HepG2 (cell line): Measurements from ENCODE around the gene RNH1. TPM values are rescaled to one million over a fixed set of nuclear protein-coding genes. Genes with fewer than 3 reads are reported as not detected.

Experiments
- AKAP8 ChIP-seq: sonication (generic); formaldehyde crosslinking; IDR thresholded peaks from 2 replicates; pipeline ENCODE4 v1.5.1; 2020; ENCODE audit warnings: mild to moderate bottlenecking, missing genetic modification reagents
- HES4 ChIP-seq: sonication (generic); formaldehyde crosslinking; IDR thresholded peaks from 2 replicates; pipeline ENCODE4 v1.9.0; 2021; ENCODE audit warnings: mild to moderate bottlenecking, missing genetic modification reagents, borderline replicate concordance
- HMGA1 ChIP-seq: sonication (generic); formaldehyde crosslinking; conservative IDR thresholded peaks from 2 replicates; pipeline ENCODE4 v1.4.0; 2020; ENCODE audit warnings: missing genetic modification reagents
- HOXA9 ChIP-seq: sonication (generic); formaldehyde crosslinking; IDR thresholded peaks from 2 replicates; pipeline ENCODE4 v1.8.1; 2022; ENCODE audit warnings: missing genetic modification reagents, mild to moderate bottlenecking, moderate library complexity, borderline replicate concordance
- JUNB ChIP-seq: sonication (generic); formaldehyde crosslinking; IDR thresholded peaks from 2 replicates; pipeline ENCODE4 v1.8.0; 2022; ENCODE audit warnings: missing genetic modification reagents, mild to moderate bottlenecking, borderline replicate concordance
- JUND ChIP-seq: sonication (generic); formaldehyde crosslinking; IDR thresholded peaks from 2 replicates; pipeline ENCODE4 v1.8.0; 2022; ENCODE audit warnings: mild to moderate bottlenecking, missing genetic modification reagents
- KLF6 ChIP-seq: IDR thresholded peaks from 2 replicates; pipeline ENCODE4 v1.8.0; 2016; ENCODE audit warnings: missing biosample characterization, missing genetic modification reagents
- MYC ChIP-seq: sonication (generic); formaldehyde crosslinking; IDR thresholded peaks from 2 replicates; pipeline ENCODE4 v1.9.0; 2021; ENCODE audit warnings: missing genetic modification reagents, borderline replicate concordance
- NR2F1 ChIP-seq, 2 experiments: fragments of 450-650 bp in 1 of 2; formaldehyde crosslinking in 1 of 2; IDR thresholded peaks; 2 replicates each; pipeline versions ENCODE4 v1.5.0 to v1.6.1; 2016 to 2020; ENCODE audit warnings: mild to moderate bottlenecking in 1 of 2, missing compliant biosample characterization in 1 of 2, missing genetic modification reagents in 1 of 2, moderate library complexity in 1 of 2
- NRL ChIP-seq: sonication (generic); formaldehyde crosslinking; IDR thresholded peaks from 2 replicates; pipeline ENCODE4 v1.5.0; 2020; ENCODE audit warnings: missing genetic modification reagents, mild to moderate bottlenecking, moderate library complexity, borderline replicate concordance
- PHF20 ChIP-seq: sonication (generic); formaldehyde crosslinking; IDR thresholded peaks from 2 replicates; pipeline ENCODE4 v1.5.0; 2020; ENCODE audit warnings: mild to moderate bottlenecking, missing genetic modification reagents
- PHF21A ChIP-seq: sonication (generic); formaldehyde crosslinking; IDR thresholded peaks from 2 replicates; pipeline ENCODE4 v1.5.0; 2020; ENCODE audit warnings: mild to moderate bottlenecking, missing genetic modification reagents
- RARA ChIP-seq: IDR thresholded peaks from 2 replicates; pipeline ENCODE4 v1.6.1; 2016; ENCODE audit warnings: missing genetic modification reagents, missing compliant biosample characterization
- REXO4 ChIP-seq: sonication (generic); formaldehyde crosslinking; IDR thresholded peaks from 2 replicates; pipeline ENCODE4 v1.8.0; 2022; ENCODE audit warnings: missing genetic modification reagents, mild to moderate bottlenecking, borderline replicate concordance
- RXRB ChIP-seq: IDR thresholded peaks from 2 replicates; pipeline ENCODE4 v1.6.1; 2016; ENCODE audit warnings: borderline replicate concordance, missing genetic modification reagents, missing compliant biosample characterization
- SALL1 ChIP-seq: sonication (generic); formaldehyde crosslinking; IDR thresholded peaks from 2 replicates; pipeline ENCODE4 v1.8.0; 2022; ENCODE audit warnings: mild to moderate bottlenecking, missing genetic modification reagents
- SRY ChIP-seq: sonication (generic); formaldehyde crosslinking; IDR thresholded peaks from 2 replicates; pipeline ENCODE4 v1.8.0; 2022; ENCODE audit warnings: mild to moderate bottlenecking, missing genetic modification reagents
- TMF1 ChIP-seq: sonication (generic); formaldehyde crosslinking; IDR thresholded peaks from 2 replicates; pipeline ENCODE4 v1.8.1; 2022; ENCODE audit warnings: low read depth, missing genetic modification reagents
- TP53 ChIP-seq: sonication (generic); formaldehyde crosslinking; conservative IDR thresholded peaks from 2 replicates; pipeline ENCODE4 v1.4.0; 2020; ENCODE audit warnings: missing genetic modification reagents
- ZBTB3 ChIP-seq: sonication (generic); formaldehyde crosslinking; IDR thresholded peaks from 2 replicates; pipeline ENCODE4 v1.4.0; 2020; ENCODE audit warnings: low read depth, mild to moderate bottlenecking, moderate library complexity, missing genetic modification reagents, borderline replicate concordance
- ZFX ChIP-seq: sonication (generic); formaldehyde crosslinking; IDR thresholded peaks from 2 replicates; pipeline ENCODE4 v1.4.0; 2020; ENCODE audit warnings: mild to moderate bottlenecking, low read depth, missing genetic modification reagents, moderate library complexity
- ZMYM2 ChIP-seq: sonication (generic); formaldehyde crosslinking; IDR thresholded peaks from 2 replicates; pipeline ENCODE4 v1.8.0; 2022; ENCODE audit warnings: mild to moderate bottlenecking, missing genetic modification reagents
- ZNF253 ChIP-seq: sonication (generic); formaldehyde crosslinking; IDR thresholded peaks from 2 replicates; pipeline ENCODE4 v1.8.0; 2022; ENCODE audit warnings: mild to moderate bottlenecking, missing genetic modification reagents, borderline replicate concordance
- ZNF256 ChIP-seq: sonication (generic); formaldehyde crosslinking; conservative IDR thresholded peaks from 2 replicates; pipeline ENCODE4 v1.4.0; 2020; ENCODE audit warnings: missing genetic modification reagents
- ZNF274 ChIP-seq: sonication (generic); formaldehyde crosslinking; IDR thresholded peaks from 2 replicates; pipeline ENCODE4 v1.5.1; 2020; ENCODE audit warnings: mild to moderate bottlenecking, missing genetic modification reagents
- ZNF331 ChIP-seq: sonication (generic); formaldehyde crosslinking; IDR thresholded peaks from 2 replicates; pipeline ENCODE4 v1.4.0; 2020; ENCODE audit warnings: missing genetic modification reagents
- ZNF335 ChIP-seq: sonication (generic); formaldehyde crosslinking; IDR thresholded peaks from 2 replicates; pipeline ENCODE4 v1.4.0; 2020; ENCODE audit warnings: missing genetic modification reagents
- ZNF746 ChIP-seq: sonication (generic); formaldehyde crosslinking; IDR thresholded peaks from 2 replicates; pipeline ENCODE4 v1.8.0; 2022; ENCODE audit warnings: mild to moderate bottlenecking, missing genetic modification reagents
- ZNF879 ChIP-seq: sonication (generic); formaldehyde crosslinking; IDR thresholded peaks from 2 replicates; pipeline ENCODE4 v1.8.1; 2023; ENCODE audit warnings: missing genetic modification reagents
- polyA plus RNA-seq, 8 experiments: library from polyadenylated mRNA; depleted of rRNA in 3 of 8; stranded (reverse) in 7 of 8; unstranded in 1 of 8; fragments of >200 nt; fragmentation: Illumina TruSeq in 4 of 8; extraction: Trizol in 4 of 8; gene quantifications; 2 replicates each; pipeline versions ENCODE4 v1.2.1 to v1.2.3, GENCODE V29; 2011 to 2016; ENCODE audit warnings: low read depth in 4 of 8, missing spikeins in 1 of 8, mixed read lengths in 1 of 8; ENCODE audit not compliant: insufficient read depth in 1 of 8
- total RNA-seq, 5 experiments: library from RNA; depleted of rRNA; stranded (reverse); fragments of >200 nt; fragmentation: Illumina TruSeq; extraction: Trizol; gene quantifications; 2 replicates each; pipeline ENCODE4 v1.2.3, GENCODE V29; 2016; ENCODE audit warnings: low read depth in 1 of 5
- TF ChIP-seq, protein P1 (sequence below): IDR thresholded peaks from 2 replicates; pipeline ENCODE4 v1.6.1; 2016; ENCODE audit warnings: missing compliant biosample characterization, missing genetic modification reagents, borderline replicate concordance
- TF ChIP-seq, protein P2 (sequence below): sonication (generic); formaldehyde crosslinking; IDR thresholded peaks from 2 replicates; pipeline ENCODE4 v1.8.1; 2023; ENCODE audit warnings: missing genetic modification reagents, mild to moderate bottlenecking, borderline replicate concordance

The RNH1 gene
- total and polyA plus RNA-seq, 2 of the 13 experiments (the other 11 are each of a cell fraction or from before 2014, with no cell fraction given) = 36.0 to 74.1 TPM

DNA sequence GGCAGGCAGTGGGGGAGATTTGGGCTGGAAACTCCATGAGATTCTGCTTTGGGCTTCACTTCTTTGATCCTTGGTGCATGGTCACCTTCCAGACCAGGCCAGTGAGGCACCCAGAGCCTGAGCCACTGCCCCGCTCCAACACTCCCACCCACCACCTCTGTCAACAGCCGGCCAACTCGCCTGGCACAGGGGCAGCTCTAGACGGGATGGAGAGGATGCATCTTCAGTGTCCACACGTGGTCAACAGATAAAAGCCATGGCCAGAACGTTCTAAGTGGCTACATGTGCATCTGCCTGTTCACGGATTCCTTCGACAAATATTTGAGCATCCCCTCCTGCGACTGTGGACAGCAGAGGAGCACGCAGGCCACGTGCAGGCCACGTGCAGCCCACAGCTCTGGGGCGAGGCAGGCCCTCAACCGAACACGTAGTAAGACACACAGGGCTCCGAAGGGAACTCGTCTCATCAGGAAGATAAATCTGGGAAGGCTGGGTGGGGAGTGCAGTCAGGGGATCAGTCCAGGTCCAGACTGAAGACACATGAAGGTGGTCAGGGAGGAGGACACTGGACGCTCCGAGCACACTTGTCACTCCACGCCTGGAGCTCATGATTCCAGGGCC is 31.5 kb upstream of the RNH1 start (continued):
- TF ChIP-seq MYC (CRISPR knock-in tag) (peak; percentile 49; the same call in 1 of the 2 replicates), JUNB (0 out of 2 replicates have a peak, but pooled peaks have one; percentile 27), ZFX (CRISPR knock-in tag) (peak; percentile 29; the same call in 1 of the 2 replicates), RXRB (CRISPR knock-in tag) (0 out of 2 replicates have a peak, but pooled peaks have one; percentile 20), PHF21A (CRISPR knock-in tag) (0 out of 2 replicates have a peak, but pooled peaks have one; percentile 22), KLF6 (CRISPR knock-in tag) (0 out of 2 replicates have a peak, but pooled peaks have one; percentile 56), ZBTB3 (CRISPR knock-in tag) (no peak), SRY (CRISPR knock-in tag) (0 out of 2 replicates have a peak, but pooled peaks have one; percentile 59), ZNF879 (0 out of 2 replicates have a peak, but pooled peaks have one; percentile 56), NRL (peak; percentile 68; the same call in 1 of the 2 replicates), HOXA9 (CRISPR knock-in tag) (0 out of 2 replicates have a peak, but pooled peaks have one; percentile 31), ZNF331 (CRISPR knock-in tag) (no peak), ZNF256 (CRISPR knock-in tag) (0 out of 2 replicates have a peak, but pooled peaks have one; percentile 29), AKAP8 (0 out of 2 replicates have a peak, but pooled peaks have one; percentile 36), ZMYM2 (CRISPR knock-in tag) (no peak), SALL1 (CRISPR knock-in tag) (peak; percentile 61; the same call in 1 of the 2 replicates), PHF20 (0 out of 2 replicates have a peak, but pooled peaks have one; percentile 29), REXO4 (CRISPR knock-in tag) (peak; percentile 35; the same call in 1 of the 2 replicates), TMF1 (CRISPR knock-in tag) (no peak), HMGA1 (CRISPR knock-in tag) (no peak), ZNF335 (CRISPR knock-in tag) (0 out of 2 replicates have a peak, but pooled peaks have one; percentile 53), NR2F1 (CRISPR knock-in tag; IDR thresholded peaks at IDR 0.05) (no peak), ZNF253 (0 out of 2 replicates have a peak, but pooled peaks have one; percentile 5), ZNF746 (peak; percentile 35; the same call in 1 of the 2 replicates), ZNF274 (0 out of 2 replicates have a peak, but pooled peaks have one; percentile 57), JUND (CRISPR knock-in tag) (no peak), TP53 (CRISPR knock-in tag) (no peak), RARA (0 out of 2 replicates have a peak, but pooled peaks have one; percentile 14), HES4 (CRISPR knock-in tag) (0 out of 2 replicates have a peak, but pooled peaks have one; percentile 55)
- TF ChIP-seq, protein P1, sequence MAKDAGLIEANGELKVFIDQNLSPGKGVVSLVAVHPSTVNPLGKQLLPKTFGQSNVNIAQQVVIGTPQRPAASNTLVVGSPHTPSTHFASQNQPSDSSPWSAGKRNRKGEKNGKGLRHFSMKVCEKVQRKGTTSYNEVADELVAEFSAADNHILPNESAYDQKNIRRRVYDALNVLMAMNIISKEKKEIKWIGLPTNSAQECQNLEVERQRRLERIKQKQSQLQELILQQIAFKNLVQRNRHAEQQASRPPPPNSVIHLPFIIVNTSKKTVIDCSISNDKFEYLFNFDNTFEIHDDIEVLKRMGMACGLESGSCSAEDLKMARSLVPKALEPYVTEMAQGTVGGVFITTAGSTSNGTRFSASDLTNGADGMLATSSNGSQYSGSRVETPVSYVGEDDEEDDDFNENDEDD (CRISPR knock-in tag) = peak; percentile 76; the same call in 1 of the 2 replicates
- TF ChIP-seq, protein P2, sequence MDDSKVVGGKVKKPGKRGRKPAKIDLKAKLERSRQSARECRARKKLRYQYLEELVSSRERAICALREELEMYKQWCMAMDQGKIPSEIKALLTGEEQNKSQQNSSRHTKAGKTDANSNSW (CRISPR knock-in tag) = peak; percentile 75; the same call in 1 of the 2 replicates
